WTC11 (cell line): ENCODE results near the gene TREX2. TPM values are rescaled to one million over a fixed set of nuclear protein-coding genes. Genes with fewer than 3 reads are reported as not detected.

Source experiments
- AFF4 ChIP-seq: sonication (generic); formaldehyde crosslinking; IDR thresholded peaks from 2 replicates; pipeline ENCODE4 v1.8.1; 2023; ENCODE audit warnings: mild to moderate bottlenecking, missing genetic modification reagents, borderline replicate concordance
- ARID4B ChIP-seq: sonication (generic); formaldehyde crosslinking; IDR thresholded peaks from 2 replicates; pipeline ENCODE4 v1.8.0; 2023; ENCODE audit warnings: missing genetic modification reagents, mild to moderate bottlenecking, borderline replicate concordance
- E2F4 ChIP-seq: sonication (generic); formaldehyde crosslinking; IDR thresholded peaks from 2 replicates; pipeline ENCODE4 v1.8.1; 2022; ENCODE audit warnings: low read depth, mild to moderate bottlenecking, moderate library complexity, missing genetic modification reagents, borderline replicate concordance
- ELF4 ChIP-seq: sonication (generic); formaldehyde crosslinking; IDR thresholded peaks from 2 replicates; pipeline ENCODE4 v1.8.1; 2022; ENCODE audit warnings: low read depth, mild to moderate bottlenecking, moderate library complexity, missing genetic modification reagents
- MAX ChIP-seq: sonication (generic); formaldehyde crosslinking; IDR thresholded peaks from 2 replicates; pipeline ENCODE4 v1.8.0; 2022; ENCODE audit warnings: mild to moderate bottlenecking, missing genetic modification reagents
- NFE2L1 ChIP-seq: sonication (generic); formaldehyde crosslinking; IDR thresholded peaks from 2 replicates; pipeline ENCODE4 v1.8.1; 2023; ENCODE audit warnings: missing genetic modification reagents
- PREB ChIP-seq: sonication (generic); formaldehyde crosslinking; IDR thresholded peaks from 2 replicates; pipeline ENCODE4 v1.8.1; 2022; ENCODE audit warnings: mild to moderate bottlenecking, missing genetic modification reagents, moderate library complexity, borderline replicate concordance
- SP1 ChIP-seq: sonication (generic); formaldehyde crosslinking; conservative IDR thresholded peaks from 2 replicates; pipeline ENCODE4 v1.8.1; 2022; ENCODE audit warnings: missing genetic modification reagents
- ZBTB21 ChIP-seq: sonication (generic); formaldehyde crosslinking; IDR thresholded peaks from 2 replicates; pipeline ENCODE4 v1.8.1; 2023; ENCODE audit warnings: mild to moderate bottlenecking, missing genetic modification reagents, borderline replicate concordance
- ZBTB43 ChIP-seq: sonication (generic); formaldehyde crosslinking; IDR thresholded peaks from 2 replicates; pipeline ENCODE4 v1.8.1; 2023; ENCODE audit warnings: mild to moderate bottlenecking, missing genetic modification reagents
- ZMAT4 ChIP-seq: fragments of 250-450 bp; sonication (Bioruptor Pico); IDR thresholded peaks from 2 replicates; pipeline ENCODE4 v1.9.0; 2021; ENCODE audit warnings: mild to moderate bottlenecking
- ZNF219 ChIP-seq: sonication (generic); formaldehyde crosslinking; IDR thresholded peaks from 2 replicates; pipeline ENCODE4 v1.8.0; 2023; ENCODE audit warnings: missing genetic modification reagents, mild to moderate bottlenecking, borderline replicate concordance
- ZNF232 ChIP-seq: sonication (generic); formaldehyde crosslinking; IDR thresholded peaks from 2 replicates; pipeline ENCODE4 v1.8.0; 2022; ENCODE audit warnings: mild to moderate bottlenecking, missing genetic modification reagents
- ZNF281 ChIP-seq: sonication (generic); formaldehyde crosslinking; IDR thresholded peaks from 2 replicates; pipeline ENCODE4 v1.8.0; 2023; ENCODE audit warnings: mild to moderate bottlenecking, missing genetic modification reagents
- total RNA-seq: library from RNA; stranded (reverse); gene quantifications from 3 replicates; pipeline ENCODE4 v1.2.3, GENCODE V29; 2021

The TREX2 gene
- total RNA-seq, 1 experiment from 2014 or later: 1.5 TPM

GRCh38 chrX:153464116-153464515 lies 18.3 kb upstream of the TREX2 start (continued):
- TF ChIP-seq E2F4 (CRISPR knock-in tag): no peak
- TF ChIP-seq ZNF219 (CRISPR knock-in tag): no peak
- no peak for TF ChIP-seq PREB (CRISPR knock-in tag)
- no peak for TF ChIP-seq ZBTB21 (CRISPR knock-in tag)
- no peak for TF ChIP-seq NFE2L1 (CRISPR knock-in tag)
- no peak for TF ChIP-seq ELF4 (CRISPR knock-in tag)
- no peak for TF ChIP-seq ZNF232
- no peak for TF ChIP-seq ZBTB43 (CRISPR knock-in tag)
- no peak for TF ChIP-seq SP1 (CRISPR knock-in tag)
- no peak for TF ChIP-seq ZNF281 (CRISPR knock-in tag)
- TF ChIP-seq ZMAT4 (CRISPR knock-in tag): no peak
- no peak for TF ChIP-seq ARID4B
- no peak for TF ChIP-seq MAX (CRISPR knock-in tag)
- TF ChIP-seq AFF4: no peak
